GM12878 (cell line): ENCODE results near the gene SEMA6C. TPM values are rescaled to one million over a fixed set of nuclear protein-coding genes. Genes with fewer than 3 reads are reported as not detected.

Source experiments
- CEBPB ChIP-seq, 2 experiments: fragments of 150-350 bp in 1 of 2; IDR thresholded peaks; 2 replicates each; pipeline ENCODE4 v1.6.1; 2012 to 2014; ENCODE audit warnings: low read depth in 2 of 2, low read length in 2 of 2, borderline replicate concordance in 1 of 2, inconsistent platforms in 1 of 2
- CHD1 ChIP-seq: IDR thresholded peaks from 2 replicates; pipeline ENCODE4 v1.6.1; 2012; ENCODE audit warnings: low read depth, low read length, improper control_type of control experiment
- DPF2 ChIP-seq: fragments of 450-650 bp; IDR thresholded peaks from 2 replicates; pipeline ENCODE4 v1.6.1; 2017; ENCODE audit warnings: mild to moderate bottlenecking
- EED ChIP-seq: sonication (generic); IDR thresholded peaks from 2 replicates; pipeline ENCODE4 v1.6.1; 2016; ENCODE audit warnings: antibody characterized with exemption, low read depth
- EGR1 ChIP-seq, 2 experiments: IDR thresholded peaks; 1 replicate in 1 of 2; 2 replicates in 1 of 2; pipeline ENCODE4 v1.6.1; 2011 to 2012; ENCODE audit warnings: low read depth in 2 of 2, low read length in 2 of 2, borderline replicate concordance in 1 of 2, mild to moderate bottlenecking in 1 of 2, moderate library complexity in 1 of 2
- ETV6 ChIP-seq, 2 experiments: fragments of 450-650 bp in 1 of 2; IDR thresholded peaks in 1 of 2; conservative IDR thresholded peaks in 1 of 2; 2 replicates each; pipeline ENCODE4 v1.6.1; 2014; ENCODE audit warnings: antibody characterized with exemption in 1 of 2, borderline replicate concordance in 1 of 2, low read depth in 1 of 2, mild to moderate bottlenecking in 1 of 2, moderate library complexity in 1 of 2
- FOXM1 ChIP-seq: IDR thresholded peaks from 2 replicates; pipeline ENCODE4 v1.6.1; 2012; ENCODE audit warnings: low read depth, mild to moderate bottlenecking, inconsistent platforms, low read length, moderate library complexity
- IKZF2 ChIP-seq, 2 experiments: fragments of 450-650 bp; IDR thresholded peaks; 2 replicates each; pipeline ENCODE4 v1.6.1; 2017; ENCODE audit warnings: mild to moderate bottlenecking in 2 of 2, moderate library complexity in 2 of 2
- MEF2A ChIP-seq: IDR thresholded peaks from 2 replicates; pipeline ENCODE4 v1.6.1; 2011; ENCODE audit warnings: low read depth, mild to moderate bottlenecking, low read length, moderate library complexity; ENCODE audit not compliant: insufficient read depth
- MXI1 ChIP-seq: fragments of 150-350 bp; IDR thresholded peaks from 2 replicates; pipeline ENCODE4 v1.6.1; 2011; ENCODE audit warnings: low read depth, mild to moderate bottlenecking, inconsistent platforms, low read length, improper control_type of control experiment
- NR2C2 ChIP-seq: IDR thresholded peaks from 2 replicates; pipeline ENCODE4 v1.6.1; 2011; ENCODE audit warnings: borderline replicate concordance, low read depth; ENCODE audit not compliant: control insufficient read depth, insufficient read length
- POLR2A ChIP-seq: IDR thresholded peaks from 2 replicates; pipeline ENCODE4 v1.6.1; 2011; ENCODE audit warnings: low read depth, mild to moderate bottlenecking, low read length
- POLR2AphosphoS5 ChIP-seq: IDR thresholded peaks from 2 replicates; pipeline ENCODE4 v1.6.1; 2011; ENCODE audit warnings: mild to moderate bottlenecking, low read length, inconsistent platforms
- POU2F2 ChIP-seq: IDR thresholded peaks from 3 replicates; pipeline ENCODE4 v1.6.1; 2011; ENCODE audit warnings: low read depth, mild to moderate bottlenecking, low read length, borderline replicate concordance
- RFX5 ChIP-seq: IDR thresholded peaks from 2 replicates; pipeline ENCODE4 v1.6.1; 2011; ENCODE audit warnings: low read depth, low read length, improper control_type of control experiment
- SMC3 ChIP-seq: IDR thresholded peaks from 2 replicates; pipeline ENCODE4 v1.6.1; 2011; ENCODE audit warnings: low read length, improper control_type of control experiment, borderline replicate concordance
- SP1 ChIP-seq: IDR thresholded peaks from one replicate; pipeline ENCODE4 v1.6.1; 2011; ENCODE audit warnings: low read depth, low read length
- SRF ChIP-seq, 2 experiments: IDR thresholded peaks; 2 replicates each; pipeline ENCODE4 v1.6.1; 2011; ENCODE audit warnings: low read depth in 2 of 2, low read length in 2 of 2, mild to moderate bottlenecking in 1 of 2, moderate library complexity in 1 of 2
- YY1 ChIP-seq: IDR thresholded peaks from 2 replicates; pipeline ENCODE4 v1.6.1; 2011; ENCODE audit warnings: low read depth, mild to moderate bottlenecking, low read length
- ZNF217 ChIP-seq: fragments of 450-650 bp; IDR thresholded peaks from 2 replicates; pipeline ENCODE4 v1.6.1; 2017; ENCODE audit warnings: antibody characterized with exemption, mild to moderate bottlenecking
- polyA plus RNA-seq, 11 experiments: library from polyadenylated mRNA; depleted of rRNA in 4 of 11; unstranded in 6 of 11; stranded (reverse) in 5 of 11; fragments of >200 nt; fragmentation: Nextera tagmentation in 4 of 11; fragmentation: Illumina TruSeq in 1 of 11; extraction: Ambion mirVana in 4 of 11; extraction: Trizol in 1 of 11; gene quantifications; 1 replicate in 1 of 11; 2 replicates in 10 of 11; pipeline versions ENCODE4 v1.2.1 to v1.2.3, GENCODE V29; 2011 to 2016; ENCODE audit warnings: inconsistent platforms in 2 of 11, missing spikeins in 2 of 11, low read depth in 1 of 11
- total RNA-seq, 4 experiments: library from RNA; depleted of rRNA in 3 of 4; stranded (reverse); fragments of >200 nt in 3 of 4; fragmentation: Illumina TruSeq in 1 of 4; extraction: Trizol in 1 of 4; gene quantifications; 2 replicates each; pipeline versions ENCODE4 v1.2.1 to v1.2.3, GENCODE V29; 2013 to 2021
- TF ChIP-seq, protein P1 (sequence below): IDR thresholded peaks from 2 replicates; pipeline ENCODE4 v1.6.1; 2011; ENCODE audit warnings: low read depth, mild to moderate bottlenecking, low read length, moderate library complexity, borderline replicate concordance; ENCODE audit errors: extremely low read depth
- TF ChIP-seq, protein P2 (sequence below): fragments of 450-650 bp; IDR thresholded peaks from 2 replicates; pipeline ENCODE4 v1.6.1; 2017; ENCODE audit warnings: low read depth, mild to moderate bottlenecking, moderate library complexity
- TF ChIP-seq, protein P3 (sequence below): fragments of 450-650 bp; IDR thresholded peaks from 2 replicates; pipeline ENCODE4 v1.6.1; 2017; ENCODE audit warnings: mild to moderate bottlenecking, moderate library complexity
- TF ChIP-seq, protein P4 (sequence below): fragments of 150-350 bp; IDR thresholded peaks from 2 replicates; pipeline ENCODE4 v1.6.1; 2014; ENCODE audit warnings: mild to moderate bottlenecking, low read depth, low read length

SEMA6C gene
- total and polyA plus RNA-seq, 10 of the 15 experiments (the other 5 are each of a cell fraction or from before 2014, with no cell fraction given) = 0.13 to 2.2 (median 0.29) TPM; not detected in 1

DNA sequence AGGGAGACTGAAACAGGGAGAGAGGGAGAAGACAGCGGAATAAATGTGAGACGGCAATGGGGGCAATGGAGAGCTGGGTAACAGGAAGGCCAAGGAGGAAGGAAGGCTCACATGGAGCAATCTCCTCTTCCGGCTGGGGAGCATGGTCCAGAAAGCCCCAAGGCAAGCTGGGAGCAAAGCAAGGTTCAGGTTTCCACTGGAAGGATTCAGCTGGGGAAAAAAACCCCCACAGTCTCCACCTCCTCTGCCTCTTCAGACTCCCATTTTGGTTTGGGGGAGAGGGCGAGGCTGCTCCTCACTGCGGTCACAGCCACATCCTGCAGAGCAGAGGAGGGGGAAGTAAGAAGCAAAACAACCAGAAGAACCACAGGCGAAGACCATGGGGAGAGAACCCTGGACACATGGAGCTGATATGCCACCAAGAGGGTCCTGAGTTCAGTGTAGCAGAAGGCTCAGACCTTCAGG, 10.7 kb upstream of the SEMA6C start (continued):
- TF ChIP-seq SRF (IDR thresholded peaks at IDR 0.05; ENCODE audit: low read depth in 2 of 2, low read length in 2 of 2) = no peak
- TF ChIP-seq, protein P1, sequence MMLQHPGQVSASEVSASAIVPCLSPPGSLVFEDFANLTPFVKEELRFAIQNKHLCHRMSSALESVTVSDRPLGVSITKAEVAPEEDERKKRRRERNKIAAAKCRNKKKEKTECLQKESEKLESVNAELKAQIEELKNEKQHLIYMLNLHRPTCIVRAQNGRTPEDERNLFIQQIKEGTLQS = no peak
- TF ChIP-seq CHD1 = no peak
- peak in 1 of 2 experiments; percentile 45; a peak in 2 of 4 replicates for TF ChIP-seq ETV6 (conservative IDR thresholded peaks at IDR 0.05 in 1 of 2, IDR thresholded peaks at IDR 0.05 in 1 of 2; ENCODE audit: borderline replicate concordance in 1 of 2, low read depth in 1 of 2)
- TF ChIP-seq MEF2A = no peak
- peak; percentile 72; the same call in 1 of the 2 replicates for TF ChIP-seq POLR2AphosphoS5
- no peak for TF ChIP-seq RFX5
- TF ChIP-seq, protein P2, sequence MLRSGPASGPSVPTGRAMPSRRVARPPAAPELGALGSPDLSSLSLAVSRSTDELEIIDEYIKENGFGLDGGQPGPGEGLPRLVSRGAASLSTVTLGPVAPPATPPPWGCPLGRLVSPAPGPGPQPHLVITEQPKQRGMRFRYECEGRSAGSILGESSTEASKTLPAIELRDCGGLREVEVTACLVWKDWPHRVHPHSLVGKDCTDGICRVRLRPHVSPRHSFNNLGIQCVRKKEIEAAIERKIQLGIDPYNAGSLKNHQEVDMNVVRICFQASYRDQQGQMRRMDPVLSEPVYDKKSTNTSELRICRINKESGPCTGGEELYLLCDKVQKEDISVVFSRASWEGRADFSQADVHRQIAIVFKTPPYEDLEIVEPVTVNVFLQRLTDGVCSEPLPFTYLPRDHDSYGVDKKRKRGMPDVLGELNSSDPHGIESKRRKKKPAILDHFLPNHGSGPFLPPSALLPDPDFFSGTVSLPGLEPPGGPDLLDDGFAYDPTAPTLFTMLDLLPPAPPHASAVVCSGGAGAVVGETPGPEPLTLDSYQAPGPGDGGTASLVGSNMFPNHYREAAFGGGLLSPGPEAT = peak; percentile 67
- peak; percentile 3 for TF ChIP-seq SP1
- no peak for TF ChIP-seq CEBPB (IDR thresholded peaks at IDR 0.05; ENCODE audit: borderline replicate concordance in 1 of 2, low read depth in 2 of 2, low read length in 2 of 2)
- 0 out of 3 replicates have a peak, but pooled peaks have one; percentile 10 for TF ChIP-seq POU2F2
- TF ChIP-seq IKZF2 (IDR thresholded peaks at IDR 0.05) = peak; percentile 76 to 78; a peak in 3 of 4 replicates
- TF ChIP-seq, protein P3, sequence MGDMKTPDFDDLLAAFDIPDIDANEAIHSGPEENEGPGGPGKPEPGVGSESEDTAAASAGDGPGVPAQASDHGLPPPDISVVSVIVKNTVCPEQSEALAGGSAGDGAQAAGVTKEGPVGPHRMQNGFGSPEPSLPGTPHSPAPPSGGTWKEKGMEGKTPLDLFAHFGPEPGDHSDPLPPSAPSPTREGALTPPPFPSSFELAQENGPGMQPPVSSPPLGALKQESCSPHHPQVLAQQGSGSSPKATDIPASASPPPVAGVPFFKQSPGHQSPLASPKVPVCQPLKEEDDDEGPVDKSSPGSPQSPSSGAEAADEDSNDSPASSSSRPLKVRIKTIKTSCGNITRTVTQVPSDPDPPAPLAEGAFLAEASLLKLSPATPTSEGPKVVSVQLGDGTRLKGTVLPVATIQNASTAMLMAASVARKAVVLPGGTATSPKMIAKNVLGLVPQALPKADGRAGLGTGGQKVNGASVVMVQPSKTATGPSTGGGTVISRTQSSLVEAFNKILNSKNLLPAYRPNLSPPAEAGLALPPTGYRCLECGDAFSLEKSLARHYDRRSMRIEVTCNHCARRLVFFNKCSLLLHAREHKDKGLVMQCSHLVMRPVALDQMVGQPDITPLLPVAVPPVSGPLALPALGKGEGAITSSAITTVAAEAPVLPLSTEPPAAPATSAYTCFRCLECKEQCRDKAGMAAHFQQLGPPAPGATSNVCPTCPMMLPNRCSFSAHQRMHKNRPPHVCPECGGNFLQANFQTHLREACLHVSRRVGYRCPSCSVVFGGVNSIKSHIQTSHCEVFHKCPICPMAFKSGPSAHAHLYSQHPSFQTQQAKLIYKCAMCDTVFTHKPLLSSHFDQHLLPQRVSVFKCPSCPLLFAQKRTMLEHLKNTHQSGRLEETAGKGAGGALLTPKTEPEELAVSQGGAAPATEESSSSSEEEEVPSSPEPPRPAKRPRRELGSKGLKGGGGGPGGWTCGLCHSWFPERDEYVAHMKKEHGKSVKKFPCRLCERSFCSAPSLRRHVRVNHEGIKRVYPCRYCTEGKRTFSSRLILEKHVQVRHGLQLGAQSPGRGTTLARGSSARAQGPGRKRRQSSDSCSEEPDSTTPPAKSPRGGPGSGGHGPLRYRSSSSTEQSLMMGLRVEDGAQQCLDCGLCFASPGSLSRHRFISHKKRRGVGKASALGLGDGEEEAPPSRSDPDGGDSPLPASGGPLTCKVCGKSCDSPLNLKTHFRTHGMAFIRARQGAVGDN = peak; percentile 63
- TF ChIP-seq ZNF217 = no peak
- no peak for TF ChIP-seq SMC3
- TF ChIP-seq FOXM1 = no peak
- TF ChIP-seq YY1 = peak; percentile 60; the same call in 1 of the 2 replicates
- peak; percentile 78; the same call in 1 of the 2 replicates for TF ChIP-seq EED
- peak; percentile 60; the same call in 1 of the 2 replicates for TF ChIP-seq DPF2
- TF ChIP-seq, protein P4, sequence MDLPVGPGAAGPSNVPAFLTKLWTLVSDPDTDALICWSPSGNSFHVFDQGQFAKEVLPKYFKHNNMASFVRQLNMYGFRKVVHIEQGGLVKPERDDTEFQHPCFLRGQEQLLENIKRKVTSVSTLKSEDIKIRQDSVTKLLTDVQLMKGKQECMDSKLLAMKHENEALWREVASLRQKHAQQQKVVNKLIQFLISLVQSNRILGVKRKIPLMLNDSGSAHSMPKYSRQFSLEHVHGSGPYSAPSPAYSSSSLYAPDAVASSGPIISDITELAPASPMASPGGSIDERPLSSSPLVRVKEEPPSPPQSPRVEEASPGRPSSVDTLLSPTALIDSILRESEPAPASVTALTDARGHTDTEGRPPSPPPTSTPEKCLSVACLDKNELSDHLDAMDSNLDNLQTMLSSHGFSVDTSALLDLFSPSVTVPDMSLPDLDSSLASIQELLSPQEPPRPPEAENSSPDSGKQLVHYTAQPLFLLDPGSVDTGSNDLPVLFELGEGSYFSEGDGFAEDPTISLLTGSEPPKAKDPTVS = no peak
- 0 out of 2 replicates have a peak, but pooled peaks have one; percentile 35 for TF ChIP-seq POLR2A
- TF ChIP-seq EGR1 (IDR thresholded peaks at IDR 0.05; ENCODE audit: borderline replicate concordance in 1 of 2, low read depth in 2 of 2, low read length in 2 of 2) = no peak
- TF ChIP-seq NR2C2 = no peak
- no peak; the same call in 1 of the 2 replicates for TF ChIP-seq MXI1
